Type B pancreatic cell (in vitro differentiated cells): Measurements from ENCODE around the gene SVOP. TPM values are rescaled to one million over a fixed set of nuclear protein-coding genes. Genes with fewer than 3 reads are reported as not detected.
A peak's percentile ranks its signal among the peaks of the same experiment; 100 is the strongest.

Experiments
- DNase-seq: peaks from one replicate; pipeline ENCODE4 v3.0.0; 2021; ENCODE audit warnings: mixed read lengths; ENCODE audit not compliant: unreplicated experiment; ENCODE audit errors: extremely low spot score
- H3K27ac Mint-ChIP-seq: 2 replicates; pipeline ENCODE4 v1.8.0; 2021; ENCODE audit warnings: mild to moderate bottlenecking, mixed read lengths
- H3K27me3 Mint-ChIP-seq: 2 replicates; pipeline ENCODE4 v1.8.0; 2021; ENCODE audit warnings: mixed read lengths
- H3K36me3 Mint-ChIP-seq: 2 replicates; pipeline ENCODE4 v1.8.0; 2021; ENCODE audit warnings: mixed read lengths
- H3K4me1 Mint-ChIP-seq: one replicate; pipeline ENCODE4 v1.8.0; 2021; ENCODE audit warnings: mixed read lengths; ENCODE audit not compliant: unreplicated experiment
- H3K4me3 Mint-ChIP-seq: 2 replicates; pipeline ENCODE4 v1.8.0; 2021; ENCODE audit warnings: mild to moderate bottlenecking, mixed read lengths
- H3K9me3 Mint-ChIP-seq: 2 replicates; pipeline ENCODE4 v1.8.0; 2021; ENCODE audit warnings: mixed read lengths
- CTCF ChIP-seq: fragments of 200-600 bp; sonication (generic); conservative IDR thresholded peaks from 2 replicates; pipeline ENCODE4 v1.5.0; 2021; ENCODE audit warnings: antibody characterized with exemption, mild to moderate bottlenecking
- total RNA-seq: library from RNA; stranded (reverse); gene quantifications from 2 replicates; pipeline ENCODE4 v1.2.1, GENCODE V29; 2021; ENCODE audit warnings: low replicate concordance

The SVOP gene
- total RNA-seq, 1 donor from 2014 or later: 3.6 TPM

- Mint-ChIP-seq H3K4me1 (peaks cover 8% of the 10 kb centered on the region), H3K27me3 (peaks cover 9% of the 10 kb centered on the region), H3K27ac (peak overlapping the region; percentile 59), H3K9me3 (peaks cover 6% of the 10 kb centered on the region), H3K36me3 (no peaks in the 10 kb centered on the region), H3K4me3 (no peak overlapping the region)
- no peak for TF ChIP-seq CTCF
- DNase-seq: no peak
Observed at GRCh38 chr12:108905725-108906124, 115.1 kb downstream of the SVOP start.

GRCh38 chr12:108899145-108899544 is 121.7 kb downstream of the SVOP start:
- H3K27ac Mint-ChIP-seq: no peak overlapping the region
- no peak overlapping the region for H3K4me3 Mint-ChIP-seq
- no peak for DNase-seq
- no peaks in the 10 kb centered on the region for H3K9me3 Mint-ChIP-seq
- no peak for TF ChIP-seq CTCF
- peaks cover 15% of the 10 kb centered on the region for H3K27me3 Mint-ChIP-seq
- H3K36me3 Mint-ChIP-seq: no peaks in the 10 kb centered on the region
- no peaks in the 10 kb centered on the region for H3K4me1 Mint-ChIP-seq

- Mint-ChIP-seq H3K27ac (no peak overlapping the region), H3K4me3 (no peak overlapping the region), H3K27me3 (peaks cover 18% of the 10 kb centered on the region), H3K9me3 (no peaks in the 10 kb centered on the region), H3K36me3 (no peaks in the 10 kb centered on the region), H3K4me1 (no peaks in the 10 kb centered on the region)
- no peak for TF ChIP-seq CTCF
- no peak for DNase-seq
Observed at GRCh38 chr12:108896817-108897216, 124.1 kb downstream of the SVOP start.

- no peak for DNase-seq
Observed at GRCh38 chr12:108896336-108896735, 124.5 kb downstream of the SVOP start.

GRCh38 chr12:108895220-108895802 is 125.6 kb downstream of the SVOP start:
- H3K9me3 Mint-ChIP-seq: no peaks in the 10 kb centered on the region
- H3K36me3 Mint-ChIP-seq: no peaks in the 10 kb centered on the region
- no peak for DNase-seq
- no peak overlapping the region for H3K27ac Mint-ChIP-seq
- no peak overlapping the region for H3K4me3 Mint-ChIP-seq
- no peak for TF ChIP-seq CTCF
- H3K4me1 Mint-ChIP-seq: no peaks in the 10 kb centered on the region
- peaks cover 16% of the 10 kb centered on the region for H3K27me3 Mint-ChIP-seq

More at GRCh38 chr12:108896336-108896735, 124.5 kb downstream of the SVOP start:
- no peaks in the 10 kb centered on the region for H3K36me3 Mint-ChIP-seq
- TF ChIP-seq CTCF: no peak
- peaks cover 18% of the 10 kb centered on the region for H3K27me3 Mint-ChIP-seq
- no peaks in the 10 kb centered on the region for H3K4me1 Mint-ChIP-seq
- H3K9me3 Mint-ChIP-seq: no peaks in the 10 kb centered on the region
- H3K4me3 Mint-ChIP-seq: no peak overlapping the region
- no peak overlapping the region for H3K27ac Mint-ChIP-seq

GRCh38 chr12:108890208-108890607 is 130.7 kb downstream of the SVOP start:
- H3K27ac Mint-ChIP-seq: no peak overlapping the region
- no peaks in the 10 kb centered on the region for H3K36me3 Mint-ChIP-seq
- peaks cover 9% of the 10 kb centered on the region for H3K27me3 Mint-ChIP-seq
- no peak overlapping the region for H3K4me3 Mint-ChIP-seq
- no peak for DNase-seq
- H3K9me3 Mint-ChIP-seq: peaks cover 4% of the 10 kb centered on the region
- TF ChIP-seq CTCF: no peak
- no peaks in the 10 kb centered on the region for H3K4me1 Mint-ChIP-seq
